Stimulated activated CD4-positive, alpha-beta T cell treated with anti-CD3 and anti-CD28 coated beads, Interleukin-15, amount 100 ng/mL, for 48 hours (primary cell): ENCODE measurements around the gene ABLIM1.
"Not testable (repeated sequence)": the region's sequence is repeated elsewhere in the genome, so short reads cannot be mapped to it uniquely, and the experiment has no call there.

Experiments
- DNase-seq, 2 donors: peaks; one replicate each; pipeline ENCODE4 v3.0.0-alpha.2; 2020; ENCODE audit warnings: low read depth in 2 of 2

Gene ABLIM1

DNA sequence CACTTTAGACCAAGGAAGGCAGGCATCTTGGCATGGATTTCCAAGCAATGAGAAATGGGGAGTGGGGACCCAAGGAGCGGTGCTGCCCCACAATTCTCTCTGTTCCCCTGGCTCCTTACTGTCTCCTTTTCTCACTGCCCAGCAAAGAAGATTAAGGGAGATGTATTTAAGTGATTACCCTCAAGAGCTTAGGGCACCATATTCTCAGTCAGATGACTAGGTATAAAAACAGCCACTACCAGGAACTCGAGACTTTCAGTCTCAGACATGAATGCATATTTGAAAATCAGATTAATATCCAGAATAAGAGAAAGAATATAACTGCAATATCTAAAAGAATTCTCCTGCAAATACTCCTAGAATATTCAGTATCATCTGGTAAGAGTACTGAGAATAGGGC, at the start of gene ABLIM1:
ABLIM1 (minus strand) TSS at position 101 of the 400 bp plus-strand sequence; CDS start at position 26, 75 bp downstream.
- DNase-seq, result no peak

DNA sequence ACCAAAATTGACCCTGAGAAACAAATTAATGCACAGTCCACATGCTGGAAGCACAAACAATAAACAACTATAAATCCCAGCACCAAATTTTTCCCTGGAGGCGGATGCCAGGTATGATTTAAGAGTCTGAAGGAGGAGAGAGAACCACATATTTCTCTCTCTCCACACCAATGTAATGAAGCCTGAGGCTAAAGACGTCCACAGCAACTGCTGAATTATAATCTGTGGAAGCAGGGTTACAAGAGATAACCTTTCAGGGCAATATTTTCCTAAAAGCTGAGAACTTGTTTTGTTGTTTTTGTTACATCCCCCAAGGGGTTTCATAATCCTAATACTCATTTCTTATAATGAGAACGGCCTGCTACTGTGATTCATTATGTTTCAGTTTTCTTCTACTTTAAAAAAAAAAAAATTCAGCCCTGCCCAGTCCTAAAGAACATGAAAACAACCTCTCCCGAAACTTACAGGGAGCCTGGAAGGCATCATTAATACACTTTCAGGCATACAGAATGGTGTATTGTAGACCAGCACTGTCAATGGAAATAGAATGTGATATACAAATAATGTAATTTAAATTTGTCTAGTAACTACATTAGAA, 48.5 kb upstream of the ABLIM1 start:
- no peak for DNase-seq

DNA sequence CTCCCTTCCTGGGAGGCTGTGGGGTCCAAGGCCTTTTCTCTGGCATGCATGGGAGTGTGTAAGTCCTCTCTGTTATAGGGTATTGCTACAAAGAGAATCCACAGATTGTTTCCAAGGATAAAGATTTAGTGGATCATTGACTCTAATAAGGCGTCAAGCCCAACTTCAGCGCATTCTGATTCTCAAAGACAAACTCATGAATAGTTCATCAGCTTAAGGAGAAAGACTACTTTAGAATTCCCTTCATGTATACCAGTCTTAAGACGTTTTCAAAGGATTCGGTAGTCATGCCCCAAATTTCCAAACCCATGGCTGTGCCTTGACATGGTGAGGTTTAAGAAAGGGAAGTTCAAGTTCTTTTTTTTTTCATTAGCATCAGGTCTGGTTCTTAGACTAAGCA, 46.6 kb upstream of the ABLIM1 start:
- DNase-seq, result no peak

DNA sequence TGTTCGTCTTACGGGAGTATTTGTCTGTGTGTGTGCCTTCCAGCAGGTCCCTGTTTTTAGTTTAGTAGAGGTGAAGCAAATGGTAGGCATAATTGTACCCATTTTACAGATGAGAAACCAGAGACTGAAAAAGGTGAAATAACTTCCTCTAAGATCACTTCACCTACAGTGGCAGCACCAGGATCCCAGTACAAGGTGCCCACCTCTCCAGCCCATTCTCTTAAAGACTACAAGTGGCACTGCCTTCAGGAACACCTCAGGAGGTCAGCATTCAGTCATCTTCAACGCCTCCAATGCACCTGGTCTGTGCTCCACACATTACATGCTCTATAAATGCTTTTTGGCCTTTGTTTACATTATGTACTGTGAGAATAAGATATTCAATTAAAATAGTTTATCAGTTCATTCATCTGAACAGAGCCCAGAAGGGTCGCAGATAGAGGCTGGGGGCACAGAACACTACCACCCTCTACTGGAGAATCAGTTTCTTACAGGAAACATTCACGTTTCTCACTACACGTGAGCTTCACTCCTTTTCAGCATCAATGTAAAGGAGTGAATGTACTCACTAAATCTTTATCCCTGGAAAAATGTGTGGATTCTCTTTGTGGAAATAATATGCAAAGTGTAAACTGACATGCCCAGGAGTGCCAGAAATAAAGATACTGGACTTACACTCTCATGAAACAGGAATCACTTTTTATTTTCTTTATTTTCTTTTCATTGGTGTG, 45.5 kb upstream of the ABLIM1 start:
- no peak for DNase-seq

DNA sequence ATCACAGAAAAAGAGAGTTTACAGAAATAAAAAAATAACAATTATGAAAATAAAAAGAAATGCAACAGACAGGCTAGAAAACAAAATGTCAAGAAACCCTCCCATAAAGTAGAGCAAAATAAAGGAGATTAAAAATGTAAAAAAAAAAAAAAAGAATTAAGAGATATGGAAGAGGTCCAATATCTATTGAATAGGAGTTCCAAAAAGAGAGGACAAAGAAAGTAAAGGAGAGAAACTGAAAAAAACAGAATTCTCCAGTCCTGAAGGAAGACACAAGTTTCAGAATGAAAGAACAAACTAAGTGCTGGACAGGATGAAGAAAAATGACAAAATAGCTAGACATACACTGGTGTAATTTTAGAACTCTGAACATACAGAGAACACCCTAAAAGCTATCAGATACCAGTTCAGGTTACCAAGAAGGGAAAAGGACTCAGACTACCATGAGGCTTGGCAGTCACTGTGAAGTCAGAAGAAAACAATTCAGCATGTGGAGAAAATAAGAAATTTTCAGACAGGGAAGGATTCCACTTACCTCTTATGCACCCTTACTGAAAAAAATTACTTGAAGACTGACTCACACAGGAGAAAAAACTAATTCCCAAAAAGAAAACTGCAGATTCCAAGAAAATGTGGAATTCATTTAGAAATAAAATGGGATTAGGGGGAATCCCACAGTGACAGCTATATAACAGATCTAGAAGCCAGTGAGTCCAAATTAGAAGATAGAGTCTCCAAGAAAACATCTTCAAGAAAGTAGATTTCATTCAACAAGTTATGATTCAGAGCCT, 40.4 kb upstream of the ABLIM1 start:
- no peak for DNase-seq

DNA sequence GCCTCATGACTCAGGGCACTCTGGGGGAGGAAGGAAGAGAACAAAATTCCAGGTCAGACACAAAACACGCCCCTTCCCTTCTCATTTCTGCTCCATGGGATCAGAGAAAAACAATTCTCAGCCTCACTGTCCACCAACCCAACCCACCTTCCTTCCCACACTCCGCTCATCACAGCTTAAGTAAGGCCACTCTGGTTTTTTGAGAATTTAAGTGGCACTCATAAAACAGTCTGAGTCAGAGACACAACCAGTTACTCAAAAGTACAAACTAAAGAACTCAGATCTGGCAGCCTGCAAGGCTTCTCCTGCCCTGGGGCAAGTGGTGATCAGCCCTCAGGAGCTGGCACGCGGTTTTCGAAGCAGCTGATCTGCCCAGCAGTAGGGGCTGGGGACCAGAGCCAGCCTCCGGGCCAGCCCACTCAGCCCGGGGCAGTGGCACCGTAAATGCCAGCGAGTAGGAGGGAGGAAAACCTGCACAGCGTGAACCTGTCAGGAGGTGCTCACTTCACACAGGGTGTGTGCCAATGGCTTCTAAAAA, 39.1 kb upstream of the ABLIM1 start:
- DNase-seq, result no peak

DNA sequence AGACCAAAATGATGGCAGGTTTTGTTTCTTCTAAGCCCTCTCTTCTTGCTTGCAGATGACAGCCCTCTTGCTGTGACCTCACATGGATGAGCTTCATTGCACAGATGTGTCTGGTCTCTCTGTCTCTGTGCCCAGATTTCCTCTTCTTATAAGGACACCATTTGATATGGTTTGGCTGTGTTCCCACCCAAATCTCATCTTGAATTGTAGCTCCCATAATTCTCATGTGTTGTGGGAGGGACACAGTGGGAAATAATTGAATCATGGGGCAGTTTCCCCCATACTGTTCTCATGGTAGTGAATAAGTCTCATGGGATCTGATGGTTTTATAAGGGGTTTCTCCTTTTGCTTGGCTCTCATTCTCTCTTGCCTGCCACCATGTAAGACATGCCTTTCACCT, 38.2 kb upstream of the ABLIM1 start:
- not testable (repeated sequence) for DNase-seq

DNA sequence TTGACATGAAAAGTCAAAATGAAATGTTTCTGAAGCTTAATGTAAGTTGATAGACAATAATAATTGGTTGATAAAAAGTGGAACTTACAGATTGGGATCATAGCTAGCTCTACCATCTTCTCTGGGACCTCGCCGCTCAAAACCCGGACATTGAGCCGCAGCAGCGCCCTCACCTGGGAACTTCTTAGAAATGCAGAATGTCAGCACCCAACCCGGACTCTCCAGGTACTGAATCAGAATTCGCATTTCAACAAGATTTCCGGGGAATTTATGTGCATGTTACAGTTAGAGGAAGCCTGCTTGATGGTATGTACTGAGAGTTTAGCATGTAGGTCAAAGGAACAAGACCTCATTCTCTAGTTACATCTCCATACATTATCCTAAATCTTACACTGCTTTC, 36.7 kb upstream of the ABLIM1 start:
- peak in 1 of 2 donors; percentile 8 for DNase-seq

DNA sequence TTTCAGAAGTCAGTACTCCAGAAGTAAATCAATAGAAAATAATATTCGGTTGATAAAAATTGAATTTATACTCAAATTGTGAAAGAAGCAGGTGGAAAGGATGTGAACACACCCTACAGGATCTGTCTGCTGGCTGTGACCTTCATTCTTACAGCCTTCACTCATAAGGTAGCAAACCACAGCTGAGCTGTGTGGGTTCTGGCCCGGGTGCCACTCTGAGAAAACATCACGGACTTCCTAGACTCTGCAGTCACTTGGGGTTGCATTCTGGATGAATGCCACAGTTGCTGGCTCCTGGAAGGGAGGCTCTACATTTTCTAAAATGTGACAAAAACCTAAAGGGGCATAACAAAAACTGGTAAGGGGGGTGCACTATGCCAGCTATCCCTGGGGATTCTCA, 36.0 kb upstream of the ABLIM1 start:
- DNase-seq, result no peak

DNA sequence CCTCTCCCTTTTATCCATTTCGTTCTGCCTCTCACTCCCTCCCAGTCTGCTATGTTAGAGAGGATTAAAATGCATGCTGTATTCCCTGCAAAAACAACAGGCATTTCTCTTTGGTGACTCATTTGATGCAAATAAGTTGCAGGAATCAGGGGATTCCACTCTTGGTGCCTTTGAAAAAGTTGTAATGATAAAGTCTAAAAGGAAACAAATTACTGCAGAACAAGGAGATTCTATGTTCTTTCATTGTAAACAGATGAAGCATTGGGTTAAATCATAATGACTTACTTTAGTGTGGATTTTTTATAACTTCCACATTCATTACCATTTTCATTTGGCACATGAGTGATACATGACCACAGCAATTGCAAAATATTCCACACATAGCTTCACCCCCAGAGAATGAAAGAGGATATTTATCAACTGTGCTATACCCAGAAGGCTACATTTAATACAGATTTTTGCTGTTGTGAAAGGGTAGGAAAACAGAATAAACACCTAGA, 33.4 kb upstream of the ABLIM1 start:
- no peak for DNase-seq

DNA sequence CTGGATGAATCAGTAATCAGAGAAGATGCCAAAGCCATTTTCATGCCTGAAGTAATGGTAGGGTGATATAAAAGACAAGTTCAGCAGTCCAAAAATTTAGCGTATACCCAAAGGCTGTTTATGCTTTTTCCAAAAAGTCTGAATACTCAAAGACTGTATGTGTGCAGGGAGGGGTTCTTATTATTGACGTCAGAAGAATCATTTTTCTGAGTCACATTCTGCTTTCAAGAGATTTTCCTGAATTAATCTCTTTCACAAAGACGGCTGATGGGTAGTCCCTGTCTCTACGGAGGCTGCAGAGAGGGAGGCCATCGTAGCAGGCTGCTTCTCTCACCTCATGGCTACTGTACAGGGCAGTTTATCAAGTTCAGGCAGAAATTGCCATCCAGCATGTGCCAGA, 30.7 kb upstream of the ABLIM1 start:
- DNase-seq, result no peak

DNA sequence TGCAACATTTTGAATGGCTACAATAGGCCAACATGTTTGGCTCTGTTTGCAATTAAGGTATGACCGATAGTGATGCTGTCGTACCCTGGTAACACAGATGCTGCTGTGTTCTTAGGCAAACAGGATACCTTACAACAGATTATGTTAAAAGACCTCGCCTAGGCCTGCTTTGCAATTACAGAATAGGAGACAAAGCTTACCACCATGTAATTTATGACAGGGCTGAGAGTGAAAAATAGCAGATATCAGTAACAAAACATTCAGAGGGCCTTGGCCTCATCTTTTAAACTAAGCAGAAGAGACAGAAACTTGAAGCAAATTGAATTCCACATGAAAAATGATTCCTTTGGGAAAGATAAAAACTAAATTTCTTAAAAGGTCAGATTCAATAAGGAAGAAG, 29.4 kb upstream of the ABLIM1 start:
- DNase-seq, result no peak

DNA sequence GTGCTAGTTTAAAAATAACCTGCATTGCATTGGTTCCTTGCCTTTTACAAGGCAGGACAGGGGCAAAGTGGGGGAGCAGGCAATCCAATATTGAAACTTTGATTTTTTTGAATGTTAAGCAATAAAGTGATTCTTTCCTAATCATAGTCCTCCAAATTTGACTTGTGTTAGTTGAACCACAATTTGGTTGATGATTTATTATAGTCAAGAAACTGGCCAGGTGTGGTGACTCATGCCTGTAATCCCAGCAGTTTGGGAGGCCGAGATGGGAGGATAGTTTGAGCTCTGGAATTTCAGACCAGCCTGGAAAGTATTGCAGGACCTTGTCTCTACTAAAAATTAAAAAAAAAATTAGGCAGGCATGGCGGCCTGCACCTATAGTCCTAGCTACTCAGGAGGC, 27.9 kb upstream of the ABLIM1 start:
- no peak for DNase-seq

DNA sequence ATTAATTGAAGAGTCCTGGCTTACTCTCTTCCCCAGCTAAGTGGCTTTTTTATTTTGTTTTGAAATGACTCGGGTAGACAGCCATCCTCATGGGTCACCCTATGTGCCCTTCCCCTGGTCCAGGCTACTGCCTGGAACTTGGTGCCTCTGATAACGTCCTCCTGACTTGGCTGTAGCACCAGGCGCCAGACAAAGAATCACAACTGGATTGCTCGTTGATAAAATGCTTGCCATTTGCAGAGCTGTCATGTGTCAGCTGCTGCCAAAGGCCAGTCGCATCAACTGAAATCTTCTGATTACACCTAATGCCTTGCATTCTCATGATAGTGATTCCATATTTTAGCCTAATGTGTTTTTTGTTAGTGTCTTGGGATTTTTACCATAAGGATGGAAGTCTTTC, 27.4 kb upstream of the ABLIM1 start:
- DNase-seq, result no peak

DNA sequence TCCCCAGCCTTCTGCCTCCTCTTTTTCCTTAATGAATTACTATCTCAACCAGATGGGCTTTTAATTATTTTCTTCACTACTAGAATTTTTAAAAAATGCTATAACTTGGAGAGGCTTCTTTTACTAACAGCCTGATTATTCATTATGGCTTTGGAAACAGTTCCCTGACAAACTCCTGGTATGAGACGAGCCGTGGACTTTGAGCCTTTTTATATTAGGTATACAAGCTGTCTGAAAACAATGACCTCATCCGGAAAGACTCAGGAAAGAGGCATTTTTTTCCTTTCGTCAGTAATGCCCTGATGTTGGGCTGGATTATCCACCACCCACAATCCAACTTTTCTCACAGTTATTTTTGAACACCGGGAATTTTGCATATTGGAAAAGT, 26.7 kb upstream of the ABLIM1 start:
- DNase-seq, result no peak

DNA sequence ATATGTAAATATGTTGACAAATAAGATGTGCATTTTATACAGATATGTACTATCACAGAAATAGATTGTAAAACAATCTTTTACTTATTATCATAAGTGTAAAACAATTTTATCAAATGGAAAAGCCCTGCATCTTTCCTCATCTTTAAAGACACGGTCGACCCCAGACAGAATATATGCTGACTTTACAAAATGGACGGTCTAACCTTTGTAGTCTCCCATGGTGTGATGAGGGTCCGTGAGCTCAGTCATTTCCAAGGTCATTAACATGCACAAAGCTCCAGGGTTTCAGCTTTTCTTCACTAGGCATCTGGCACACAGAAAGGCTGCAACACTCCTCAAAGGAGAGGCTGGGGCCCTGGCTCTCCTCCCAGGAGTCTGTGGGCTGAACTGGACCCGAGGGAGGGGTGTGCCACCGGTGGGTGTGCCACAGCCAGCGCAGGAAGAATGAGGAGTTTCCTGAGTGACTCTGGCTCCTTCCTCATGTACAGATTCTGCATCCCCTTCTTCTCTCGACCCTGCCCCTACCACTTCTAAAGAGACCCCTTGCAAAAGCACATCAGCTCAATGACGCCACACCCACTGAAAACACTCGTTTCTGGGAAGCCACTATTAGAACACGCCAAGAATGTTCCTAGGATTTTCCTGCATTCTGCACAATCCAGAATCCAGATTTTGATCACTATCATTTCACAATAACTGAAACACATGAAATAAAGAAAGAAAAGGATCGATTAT, 26.2 kb upstream of the ABLIM1 start:
- no peak for DNase-seq

DNA sequence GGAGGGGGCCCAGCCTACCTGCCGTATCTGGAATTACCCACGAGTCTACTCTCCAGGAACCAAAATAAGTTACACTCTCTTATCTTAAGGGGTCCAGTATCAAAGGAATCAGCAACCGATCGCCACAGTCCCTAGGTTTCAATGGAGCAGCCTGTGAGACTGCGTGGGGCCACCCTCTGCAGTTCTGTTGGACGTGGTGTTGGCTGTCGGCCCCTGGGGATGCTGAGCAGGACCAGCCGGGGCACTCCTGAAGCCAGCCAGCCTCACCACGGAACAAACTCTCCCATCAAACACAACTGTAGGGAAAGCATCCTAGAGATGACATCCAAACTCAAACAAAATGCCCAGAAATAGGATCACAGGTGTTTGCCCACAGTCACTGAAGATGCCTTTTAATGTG, 25.5 kb upstream of the ABLIM1 start:
- DNase-seq, result no peak

DNA sequence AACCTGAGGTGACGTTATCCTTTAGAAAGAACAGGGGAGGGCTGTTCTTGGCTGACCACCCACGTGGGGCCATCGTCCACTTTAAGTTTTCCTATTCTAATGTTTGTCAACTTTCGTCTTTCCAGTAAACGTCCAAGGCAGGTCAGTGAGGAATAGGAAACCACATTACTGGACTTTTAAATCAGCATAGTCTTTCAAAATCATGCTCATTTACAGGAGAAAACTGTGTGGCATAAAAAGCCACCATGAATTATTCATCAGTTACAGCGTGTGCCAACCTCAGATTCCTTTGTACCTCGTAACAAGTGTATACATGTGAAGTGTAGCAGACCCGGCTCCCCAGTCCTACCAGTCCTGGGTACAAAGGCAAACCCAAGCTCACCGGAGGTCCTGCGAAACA, 25.1 kb upstream of the ABLIM1 start:
- DNase-seq, result no peak

DNA sequence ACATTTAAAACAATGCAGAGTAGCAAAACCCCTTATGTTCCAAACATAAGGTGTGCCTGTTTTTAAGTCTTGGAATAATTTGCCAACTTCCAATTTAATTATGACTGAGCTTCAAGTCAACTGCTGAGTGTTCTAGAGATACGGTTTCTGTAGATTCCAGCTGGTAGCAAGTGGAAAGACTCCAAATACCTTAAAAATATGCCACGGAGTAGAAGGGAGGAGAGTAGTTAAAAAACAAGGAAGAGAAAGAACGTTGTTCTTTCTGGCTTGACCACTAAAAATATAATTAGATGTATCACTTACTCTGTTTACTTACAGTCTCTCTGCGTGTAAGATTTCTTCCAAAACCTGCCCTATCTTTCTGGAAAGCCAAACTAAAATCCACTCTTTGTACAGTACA, 24.5 kb upstream of the ABLIM1 start:
- DNase-seq, result no peak

DNA sequence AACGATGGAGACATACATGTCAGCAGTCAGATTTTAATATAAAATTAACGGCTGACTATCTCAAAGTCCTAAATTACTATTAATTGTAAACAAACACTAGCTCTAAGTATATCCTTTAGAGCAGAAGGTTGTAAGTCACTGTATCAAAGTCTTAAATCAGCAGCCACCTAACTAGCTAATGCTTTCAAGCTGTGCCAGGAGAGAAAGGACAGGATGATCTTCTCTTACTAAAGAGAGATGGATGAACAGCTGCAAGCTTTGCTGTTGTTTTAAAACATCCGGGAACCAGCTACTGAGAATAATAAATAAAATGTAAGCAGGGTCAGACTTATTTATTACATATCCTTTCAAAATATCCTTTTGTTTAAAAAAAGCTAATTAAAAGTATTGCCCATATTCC, 24.0 kb upstream of the ABLIM1 start:
- no peak for DNase-seq

DNA sequence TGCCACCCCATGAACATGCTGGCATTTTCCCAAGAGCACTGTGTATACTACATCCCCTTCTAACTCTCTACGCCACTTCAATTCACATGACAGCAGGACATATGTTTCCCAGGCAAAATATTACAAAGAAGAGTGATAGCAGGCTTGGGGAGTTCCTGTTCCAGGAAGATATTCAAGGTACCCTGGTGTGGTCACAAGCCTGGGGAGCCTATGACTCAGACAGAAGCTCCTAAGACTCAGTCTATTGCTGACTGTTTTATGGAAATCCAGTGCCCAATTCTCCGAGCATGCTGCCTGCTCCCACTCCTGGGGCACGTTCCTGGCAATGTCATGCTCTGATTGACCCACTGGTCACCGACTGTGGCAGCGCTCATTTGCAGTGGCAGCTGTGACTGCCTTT, 23.5 kb upstream of the ABLIM1 start:
- DNase-seq, result no peak
